WTC11 (cell line): ENCODE results near the gene RPL41. TPM values are rescaled to one million over a fixed set of nuclear protein-coding genes. Genes with fewer than 3 reads are reported as not detected.

Source experiments
- ATAC-seq: fragments of 200-7000 bp; cut with Tn5 transposase; 2 replicates; pipeline ENCODE4 v1.10.0; 2021; ENCODE audit warnings: mild to moderate bottlenecking, moderate library complexity
- CTCF ChIA-PET: fragments of 300-600 bp; sonication (Branson Sonifier 250); formaldehyde crosslinking; loops from one replicate; lab custom pipeline; 2021; ENCODE audit warnings: antibody characterized with exemption; lab: Charles Lee
- POLR2A ChIA-PET: fragments of 350-600 bp; sonication (Branson Sonifier 250); formaldehyde crosslinking; loops from one replicate; lab custom pipeline; 2021; ENCODE audit warnings: antibody characterized with exemption; lab: Charles Lee
- DNase-seq: peaks from one replicate; pipeline ENCODE4 v3.0.0; 2021; ENCODE audit warnings: low spot score
- H3K27ac Mint-ChIP-seq: 2 replicates; pipeline ENCODE4 v1.8.0; 2021; ENCODE audit warnings: mixed read lengths
- H3K27me3 Mint-ChIP-seq: 2 replicates; pipeline ENCODE4 v1.8.0; 2021; ENCODE audit warnings: low read depth, mild to moderate bottlenecking, moderate library complexity, mixed read lengths
- H3K36me3 Mint-ChIP-seq: 2 replicates; pipeline ENCODE4 v1.8.0; 2021; ENCODE audit warnings: mixed read lengths
- H3K4me1 Mint-ChIP-seq: 2 replicates; pipeline ENCODE4 v1.8.0; 2022; ENCODE audit warnings: mixed read lengths
- H3K4me3 Mint-ChIP-seq: 2 replicates; pipeline ENCODE4 v1.8.0; 2021; ENCODE audit warnings: mild to moderate bottlenecking, moderate library complexity, mixed read lengths
- H3K9me3 Mint-ChIP-seq: 2 replicates; pipeline ENCODE4 v1.8.0; 2021; ENCODE audit warnings: mixed read lengths
- AR ChIP-seq: fragments of 250-450 bp; sonication (Bioruptor Pico); IDR thresholded peaks from 2 replicates; pipeline ENCODE4 v1.9.0; 2021; ENCODE audit warnings: mild to moderate bottlenecking
- CBFB ChIP-seq: sonication (generic); formaldehyde crosslinking; IDR thresholded peaks from 2 replicates; pipeline ENCODE4 v1.8.1; 2022; ENCODE audit warnings: mild to moderate bottlenecking, low read depth, missing genetic modification reagents
- CREB1 ChIP-seq: sonication (generic); formaldehyde crosslinking; IDR thresholded peaks from 2 replicates; pipeline ENCODE4 v1.8.0; 2023; ENCODE audit warnings: mild to moderate bottlenecking, missing genetic modification reagents
- CREM ChIP-seq: sonication (generic); formaldehyde crosslinking; IDR thresholded peaks from 2 replicates; pipeline ENCODE4 v1.8.1; 2022; ENCODE audit warnings: mild to moderate bottlenecking, missing genetic modification reagents, moderate library complexity
- E2F1 ChIP-seq: sonication (generic); formaldehyde crosslinking; IDR thresholded peaks from 2 replicates; pipeline ENCODE4 v1.8.0; 2022; ENCODE audit warnings: mild to moderate bottlenecking, missing genetic modification reagents
- E2F4 ChIP-seq: sonication (generic); formaldehyde crosslinking; IDR thresholded peaks from 2 replicates; pipeline ENCODE4 v1.8.1; 2022; ENCODE audit warnings: low read depth, mild to moderate bottlenecking, moderate library complexity, missing genetic modification reagents, borderline replicate concordance
- FOXK1 ChIP-seq: sonication (generic); formaldehyde crosslinking; IDR thresholded peaks from 2 replicates; pipeline ENCODE4 v1.8.0; 2022; ENCODE audit warnings: mild to moderate bottlenecking, moderate library complexity, missing genetic modification reagents
- FOXP4 ChIP-seq: sonication (generic); formaldehyde crosslinking; IDR thresholded peaks from 2 replicates; pipeline ENCODE4 v1.8.0; 2022; ENCODE audit warnings: mild to moderate bottlenecking, missing genetic modification reagents
- IRF1 ChIP-seq: sonication (generic); formaldehyde crosslinking; IDR thresholded peaks from 2 replicates; pipeline ENCODE4 v1.8.0; 2023; ENCODE audit warnings: missing genetic modification reagents
- KAT7 ChIP-seq: sonication (generic); formaldehyde crosslinking; IDR thresholded peaks from 2 replicates; pipeline ENCODE4 v1.8.1; 2023; ENCODE audit warnings: missing genetic modification reagents, mild to moderate bottlenecking, borderline replicate concordance
- MAX ChIP-seq: sonication (generic); formaldehyde crosslinking; IDR thresholded peaks from 2 replicates; pipeline ENCODE4 v1.8.0; 2022; ENCODE audit warnings: mild to moderate bottlenecking, missing genetic modification reagents
- MYBL2 ChIP-seq: sonication (generic); formaldehyde crosslinking; IDR thresholded peaks from 2 replicates; pipeline ENCODE4 v1.8.1; 2023; ENCODE audit warnings: mild to moderate bottlenecking, moderate library complexity, missing genetic modification reagents
- NFATC4 ChIP-seq: fragments of 250-450 bp; sonication (Bioruptor Pico); IDR thresholded peaks from 2 replicates; pipeline ENCODE4 v1.9.0; 2021; ENCODE audit warnings: mild to moderate bottlenecking
- NFYB ChIP-seq: sonication (generic); formaldehyde crosslinking; conservative IDR thresholded peaks from 2 replicates; pipeline ENCODE4 v1.8.0; 2022; ENCODE audit warnings: low read depth, missing genetic modification reagents
- OVOL2 ChIP-seq: fragments of 250-450 bp; sonication (Bioruptor Pico); IDR thresholded peaks from 2 replicates; pipeline ENCODE4 v1.9.0; 2021; ENCODE audit warnings: mild to moderate bottlenecking, borderline replicate concordance
- PRRX2 ChIP-seq: fragments of 250-450 bp; sonication (Bioruptor Pico); IDR thresholded peaks from 2 replicates; pipeline ENCODE4 v1.8.0; 2021; ENCODE audit warnings: mild to moderate bottlenecking
- RELA ChIP-seq: sonication (generic); formaldehyde crosslinking; IDR thresholded peaks from 2 replicates; pipeline ENCODE4 v1.8.1; 2022; ENCODE audit warnings: missing genetic modification reagents, mild to moderate bottlenecking, borderline replicate concordance
- SMAD3 ChIP-seq: sonication (generic); formaldehyde crosslinking; IDR thresholded peaks from 2 replicates; pipeline ENCODE4 v1.8.0; 2022; ENCODE audit warnings: missing genetic modification reagents, mild to moderate bottlenecking, borderline replicate concordance
- SOX15 ChIP-seq: fragments of 250-450 bp; sonication (Bioruptor Pico); IDR thresholded peaks from 2 replicates; pipeline ENCODE4 v1.9.0; 2021; ENCODE audit warnings: mild to moderate bottlenecking
- SP1 ChIP-seq: sonication (generic); formaldehyde crosslinking; conservative IDR thresholded peaks from 2 replicates; pipeline ENCODE4 v1.8.1; 2022; ENCODE audit warnings: missing genetic modification reagents
- USF2 ChIP-seq: sonication (generic); formaldehyde crosslinking; IDR thresholded peaks from 2 replicates; pipeline ENCODE4 v1.8.1; 2023; ENCODE audit warnings: mild to moderate bottlenecking, missing genetic modification reagents, moderate library complexity
- ZBTB21 ChIP-seq: sonication (generic); formaldehyde crosslinking; IDR thresholded peaks from 2 replicates; pipeline ENCODE4 v1.8.1; 2023; ENCODE audit warnings: mild to moderate bottlenecking, missing genetic modification reagents, borderline replicate concordance
- ZNF219 ChIP-seq: sonication (generic); formaldehyde crosslinking; IDR thresholded peaks from 2 replicates; pipeline ENCODE4 v1.8.0; 2023; ENCODE audit warnings: missing genetic modification reagents, mild to moderate bottlenecking, borderline replicate concordance
- total RNA-seq: library from RNA; stranded (reverse); gene quantifications from 3 replicates; pipeline ENCODE4 v1.2.3, GENCODE V29; 2021

Gene RPL41
- total RNA-seq, 1 experiment from 2014 or later, result 4,004 TPM

- TF ChIP-seq MAX (no peak; the same call in 1 of the 2 replicates), FOXK1 (no peak), ZBTB21 (CRISPR knock-in tag) (no peak), PRRX2 (CRISPR knock-in tag) (no peak), SMAD3 (peak; percentile 12; the same call in 1 of the 2 replicates), KAT7 (CRISPR knock-in tag) (no peak)
These were observed 11.4 kb upstream of the RPL41 start (continued) for GRCh38 chr12:56104815-56105608.

- Mint-ChIP-seq H3K9me3 (no peaks in the 10 kb centered on the region), H3K36me3 (peaks cover 64% of the 10 kb centered on the region), H3K27ac (peak overlapping the region; percentile 86), H3K27me3 (no peaks in the 10 kb centered on the region), H3K4me3 (peak overlapping the region; percentile 90), H3K4me1 (peaks cover 24% of the 10 kb centered on the region)
- POLR2A ChIA-PET, result interaction anchor here (1.1 to 2.2 kb wide), 5 partner anchors 12 to 376 kb away, joined by 3 to 34 read pairs (median 6); partner anchors contain the start of genes ERBB3 and ZC3H10
- TF ChIP-seq E2F1 (CRISPR knock-in tag) (no peak), IRF1 (CRISPR knock-in tag) (no peak), CREM (no peak), CREB1 (no peak), MYBL2 (CRISPR knock-in tag) (no peak), RELA (CRISPR knock-in tag) (no peak), SOX15 (CRISPR knock-in tag) (no peak), OVOL2 (CRISPR knock-in tag) (no peak), AR (CRISPR knock-in tag) (no peak), NFYB (no peak), ZNF219 (CRISPR knock-in tag) (no peak), ZBTB21 (CRISPR knock-in tag) (no peak), SP1 (CRISPR knock-in tag) (no peak), FOXP4 (no peak), USF2 (CRISPR knock-in tag) (no peak), CBFB (no peak), NFATC4 (no peak), E2F4 (no peak)
- CTCF ChIA-PET, result interaction anchor here (0.6 to 2.2 kb wide), 7 partner anchors 12 to 60 kb away, joined by 3 to 36 read pairs (median 16); partner anchors contain the start of genes ESYT1 and ZC3H10
- no peak for ATAC-seq
- no peak for DNase-seq
These were observed 10.9 kb upstream of the RPL41 start for GRCh38 chr12:56105609-56105902.
